HEK293T (cell line): ENCODE results near the gene CHMP1A.

Experiments
- CTCF ChIA-PET: fragments of 350-600 bp; formaldehyde crosslinking; extraction: SDS; loops from one replicate; lab custom pipeline; 2021; ENCODE audit warnings: antibody characterized with exemption, inconsistent platforms; lab: Yijun Ruan, JAX
- POLR2A ChIA-PET: fragments of 350-600 bp; formaldehyde crosslinking; extraction: SDS; loops from one replicate; lab custom pipeline; 2020; ENCODE audit warnings: antibody characterized with exemption, inconsistent platforms; lab: Yijun Ruan, JAX
- DNase-seq: peaks from one replicate; pipeline ENCODE4 v3.0.0; 2012; ENCODE audit warnings: mixed read lengths; ENCODE audit errors: extremely low spot score
- ARNT ChIP-seq: fragments of 450-650 bp; IDR thresholded peaks from 2 replicates; pipeline ENCODE4 v1.6.1; 2017; ENCODE audit warnings: mild to moderate bottlenecking
- BHLHE40 ChIP-seq: fragments of 450-650 bp; IDR thresholded peaks from 2 replicates; pipeline ENCODE4 v1.6.1; 2016; ENCODE audit warnings: mild to moderate bottlenecking, moderate library complexity, borderline replicate concordance
- CTBP1 ChIP-seq: fragments of 450-650 bp; IDR thresholded peaks from 2 replicates; pipeline ENCODE4 v1.6.1; 2016; ENCODE audit warnings: borderline replicate concordance
- ELF4 ChIP-seq: fragments of 450-650 bp; IDR thresholded peaks from 2 replicates; pipeline ENCODE4 v1.6.1; 2017; ENCODE audit warnings: antibody characterized with exemption
- FOXA1 ChIP-seq: fragments of 450-650 bp; IDR thresholded peaks from 2 replicates; pipeline ENCODE4 v1.6.1; 2016; ENCODE audit warnings: mild to moderate bottlenecking
- FOXK2 ChIP-seq: fragments of 450-650 bp; IDR thresholded peaks from 2 replicates; pipeline ENCODE4 v1.6.1; 2016; ENCODE audit warnings: mild to moderate bottlenecking
- FOXM1 ChIP-seq: fragments of 450-650 bp; IDR thresholded peaks from 2 replicates; pipeline ENCODE4 v1.6.1; 2017; ENCODE audit warnings: mild to moderate bottlenecking, borderline replicate concordance
- HDGF ChIP-seq: fragments of 450-650 bp; IDR thresholded peaks from 2 replicates; pipeline ENCODE4 v1.6.1; 2017; ENCODE audit warnings: antibody characterized with exemption, borderline replicate concordance
- L3MBTL2 ChIP-seq: fragments of 450-650 bp; conservative IDR thresholded peaks from 2 replicates; pipeline ENCODE4 v1.6.1; 2016; ENCODE audit warnings: mild to moderate bottlenecking
- LEF1 ChIP-seq: fragments of 450-650 bp; IDR thresholded peaks from 2 replicates; pipeline ENCODE4 v1.6.1; 2017; ENCODE audit warnings: mild to moderate bottlenecking, borderline replicate concordance
- NFRKB ChIP-seq: fragments of 450-650 bp; IDR thresholded peaks from 2 replicates; pipeline ENCODE4 v1.6.1; 2016; ENCODE audit warnings: mild to moderate bottlenecking, moderate library complexity
- SP1 ChIP-seq: fragments of 450-650 bp; IDR thresholded peaks from 2 replicates; pipeline ENCODE4 v1.6.1; 2017
- SUZ12 ChIP-seq: fragments of 450-650 bp; IDR thresholded peaks from 2 replicates; pipeline ENCODE4 v1.6.1; 2016; ENCODE audit warnings: mild to moderate bottlenecking
- TARDBP ChIP-seq: fragments of 450-650 bp; IDR thresholded peaks from 2 replicates; pipeline ENCODE4 v1.6.1; 2016
- ZNF384 ChIP-seq: fragments of 450-650 bp; IDR thresholded peaks from 2 replicates; pipeline ENCODE4 v1.6.1; 2016
- TF ChIP-seq, protein P1 (sequence below): fragments of 450-650 bp; IDR thresholded peaks from 2 replicates; pipeline ENCODE4 v1.6.1; 2016

The CHMP1A gene

DNA sequence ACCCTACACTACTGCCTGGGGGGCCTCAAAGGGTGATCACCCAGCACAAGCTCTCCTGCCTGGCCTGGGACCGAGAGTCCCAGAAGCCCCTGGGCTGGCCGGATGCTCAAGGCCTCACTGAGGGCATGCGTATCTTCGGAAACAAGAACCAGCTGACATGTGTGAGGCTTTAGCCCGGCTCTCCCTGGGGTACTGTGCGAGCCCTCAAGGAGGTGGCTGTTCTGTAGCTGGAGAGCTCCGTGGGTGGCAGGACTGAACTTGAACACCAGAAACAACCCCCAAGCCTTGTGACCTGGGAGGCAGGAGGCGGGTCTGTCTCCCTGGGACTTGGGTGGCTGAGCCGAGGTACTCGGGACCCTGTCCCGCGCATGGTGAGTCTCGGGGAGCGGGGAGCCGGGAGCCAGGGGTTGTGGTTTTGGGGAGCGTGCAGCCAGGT is 37.1 kb downstream of the CHMP1A start:
- POLR2A ChIA-PET: no interaction called here
- TF ChIP-seq, protein P1, sequence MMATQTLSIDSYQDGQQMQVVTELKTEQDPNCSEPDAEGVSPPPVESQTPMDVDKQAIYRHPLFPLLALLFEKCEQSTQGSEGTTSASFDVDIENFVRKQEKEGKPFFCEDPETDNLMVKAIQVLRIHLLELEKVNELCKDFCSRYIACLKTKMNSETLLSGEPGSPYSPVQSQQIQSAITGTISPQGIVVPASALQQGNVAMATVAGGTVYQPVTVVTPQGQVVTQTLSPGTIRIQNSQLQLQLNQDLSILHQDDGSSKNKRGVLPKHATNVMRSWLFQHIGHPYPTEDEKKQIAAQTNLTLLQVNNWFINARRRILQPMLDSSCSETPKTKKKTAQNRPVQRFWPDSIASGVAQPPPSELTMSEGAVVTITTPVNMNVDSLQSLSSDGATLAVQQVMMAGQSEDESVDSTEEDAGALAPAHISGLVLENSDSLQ: no peak
- TF ChIP-seq HDGF (no peak), CTBP1 (no peak), ARNT (no peak), TARDBP (no peak), SP1 (no peak)
- no peak for DNase-seq
- CTCF ChIA-PET: no interaction called here

GRCh38 chr16:89619840-89620239 is 37.7 kb downstream of the CHMP1A start:
- DNase-seq: no peak
- TF ChIP-seq BHLHE40: no peak
- TF ChIP-seq LEF1: no peak
- TF ChIP-seq SP1: no peak
- no peak for TF ChIP-seq L3MBTL2
- no peak for TF ChIP-seq FOXA1
- no peak for TF ChIP-seq FOXM1
- ChIA-PET CTCF (no interaction called here), POLR2A (no interaction called here)

- ChIA-PET POLR2A (no interaction called here), CTCF (interaction anchor here (0.9 kb wide), 1 partner anchor 35 kb away, joined by 3 read pairs; no protein-coding TSS in a partner anchor)
- no peak for DNase-seq
- no peak for TF ChIP-seq FOXA1
- TF ChIP-seq, protein P1: no peak
- no peak for TF ChIP-seq HDGF
- no peak for TF ChIP-seq ZNF384
- TF ChIP-seq LEF1: no peak
- TF ChIP-seq NFRKB: no peak
- no peak for TF ChIP-seq SP1
- TF ChIP-seq L3MBTL2: no peak
- no peak for TF ChIP-seq FOXM1
- TF ChIP-seq ARNT: no peak
- TF ChIP-seq BHLHE40: no peak
- TF ChIP-seq CTBP1: no peak
- TF ChIP-seq SUZ12: no peak
- TF ChIP-seq ELF4: no peak
- no peak for TF ChIP-seq FOXK2
Observed at GRCh38 chr16:89618109-89618998, 39.2 kb downstream of the CHMP1A start.

DNA sequence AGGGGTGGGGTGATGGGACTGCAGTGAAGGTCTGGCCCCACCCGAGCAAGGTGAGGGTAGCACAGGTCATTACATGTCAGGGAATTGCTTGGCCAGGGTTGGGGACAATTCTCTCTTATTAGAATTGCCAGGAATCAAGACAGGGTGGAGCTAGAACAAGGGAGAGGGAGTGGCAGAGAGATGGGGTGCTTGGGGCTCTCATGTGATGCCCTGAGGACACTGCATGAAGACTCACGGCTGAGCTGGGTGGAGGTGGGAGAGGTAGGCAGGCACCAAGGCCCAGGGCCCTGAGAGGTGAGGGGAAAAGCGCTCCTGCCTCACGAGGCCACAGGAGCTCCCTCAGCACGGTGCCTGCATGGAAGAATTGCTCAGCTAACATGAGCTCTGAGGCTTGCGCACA is 40.5 kb downstream of the CHMP1A start:
- POLR2A ChIA-PET: no interaction called here
- no peak for DNase-seq
- CTCF ChIA-PET: no interaction called here
- TF ChIP-seq SP1: no peak
- TF ChIP-seq ZNF384: no peak
- no peak for TF ChIP-seq LEF1

- no peak for DNase-seq
- TF ChIP-seq ARNT: no peak
- no peak for TF ChIP-seq HDGF
- TF ChIP-seq ZNF384: no peak
- no peak for TF ChIP-seq TARDBP
- ChIA-PET CTCF (no interaction called here), POLR2A (no interaction called here)
Observed at GRCh38 chr16:89616623-89617022, 40.9 kb downstream of the CHMP1A start.

GRCh38 chr16:89615596-89616090 is 41.9 kb downstream of the CHMP1A start:
- peak; percentile 70 for DNase-seq
- POLR2A ChIA-PET: interaction anchor here (1.2 to 1.4 kb wide), 2 partner anchors 50 to 368 kb away, joined by 3 to 4 read pairs; no protein-coding TSS in a partner anchor
- TF ChIP-seq SUZ12 (no peak), BHLHE40 (no peak), L3MBTL2 (no peak), ARNT (no peak), LEF1 (no peak), FOXA1 (no peak), SP1 (no peak), CTBP1 (no peak), NFRKB (no peak), ZNF384 (no peak), FOXM1 (no peak)

DNA sequence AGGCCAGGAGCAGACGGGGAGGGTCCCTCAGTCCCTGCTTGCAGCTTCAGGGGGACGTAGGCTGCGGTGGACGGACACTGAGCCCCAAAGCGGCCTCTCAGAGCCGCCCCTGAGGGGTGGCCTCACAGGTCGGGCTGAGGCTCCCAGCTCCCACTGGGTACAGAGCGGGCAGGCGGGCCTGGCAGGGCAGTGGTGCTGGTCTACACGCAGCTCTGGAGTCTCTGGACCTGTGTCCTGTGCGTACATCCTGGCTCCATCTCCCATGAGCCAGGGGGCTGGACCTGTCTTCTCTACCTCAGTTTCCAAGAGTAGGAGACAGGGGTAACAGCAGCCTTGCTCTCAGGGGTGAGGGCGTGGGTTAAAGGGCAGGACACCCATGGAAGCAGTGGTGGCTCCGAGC is 42.3 kb downstream of the CHMP1A start:
- DNase-seq: no peak
- POLR2A ChIA-PET: interaction anchor here (1.2 to 1.4 kb wide), 2 partner anchors 50 to 367 kb away, joined by 3 to 4 read pairs; no protein-coding TSS in a partner anchor
- CTCF ChIA-PET: interaction anchor here (0.7 to 2.1 kb wide), 4 partner anchors 13 to 55 kb away, joined by 3 to 8 read pairs (median 6); no protein-coding TSS in a partner anchor

More at GRCh38 chr16:89615596-89616090, 41.9 kb downstream of the CHMP1A start:
- CTCF ChIA-PET: interaction anchor here (0.6 to 2.1 kb wide), 6 partner anchors 8 to 55 kb away, joined by 3 to 8 read pairs (median 3); no protein-coding TSS in a partner anchor

More for the DNA sequence above, 42.3 kb downstream of the CHMP1A start:
- no peak for TF ChIP-seq FOXK2
- no peak for TF ChIP-seq HDGF
- no peak for TF ChIP-seq CTBP1
- TF ChIP-seq ARNT: no peak
- TF ChIP-seq, protein P1: no peak
- TF ChIP-seq ZNF384: no peak
- no peak for TF ChIP-seq FOXA1
- no peak for TF ChIP-seq LEF1
- no peak for TF ChIP-seq TARDBP
- TF ChIP-seq BHLHE40: no peak
- no peak for TF ChIP-seq NFRKB
- TF ChIP-seq L3MBTL2: no peak
